Measurements from ENCODE around the gene RRP9. TPM values are rescaled to one million over a fixed set of nuclear protein-coding genes. Genes with fewer than 3 reads are reported as not detected.

RRP9 gene
- total RNA-seq, 1 donor from 2014 or later: 20.6 TPM

DNA sequence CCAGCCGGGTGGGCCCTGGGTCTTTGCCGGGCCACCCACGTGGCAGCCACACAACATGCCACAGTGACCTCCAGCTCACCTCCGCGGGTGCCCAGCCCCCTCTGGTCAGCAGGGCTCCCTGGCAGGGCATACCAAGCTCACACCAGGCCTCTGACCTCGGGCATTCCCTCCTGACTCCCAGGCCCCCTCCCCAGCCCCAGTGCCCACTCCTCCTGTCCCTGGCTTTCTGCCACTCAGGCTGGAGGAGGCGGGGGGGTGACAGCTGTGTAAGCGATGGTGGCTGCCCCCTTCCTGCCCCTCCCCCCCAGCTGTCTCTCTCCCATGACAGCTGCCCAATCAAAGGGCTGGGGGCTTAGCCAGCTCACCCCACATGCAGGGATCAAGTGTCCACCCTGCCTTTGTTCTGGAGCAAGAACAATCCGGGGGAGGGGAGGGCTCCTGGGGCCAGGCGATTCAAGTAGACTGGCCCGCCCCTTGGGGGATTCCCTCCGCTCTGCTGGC is 22.3 kb upstream of the RRP9 start:
- Mint-ChIP-seq H3K36me3 (ENCODE audit: low read depth, unreplicated experiment) (peaks cover under 1% of the 10 kb centered on the region), H3K27ac (ENCODE audit: unreplicated experiment) (no peak overlapping the region), H3K4me3 (ENCODE audit: unreplicated experiment) (no peak overlapping the region), H3K9me3 (ENCODE audit: unreplicated experiment) (no peaks in the 10 kb centered on the region), H3K4me1 (ENCODE audit: unreplicated experiment) (peaks cover 14% of the 10 kb centered on the region), H3K27me3 (ENCODE audit: unreplicated experiment) (peaks cover 18% of the 10 kb centered on the region)
- no peak for DNase-seq (ENCODE audit: low spot score)
- TF ChIP-seq, protein P1, sequence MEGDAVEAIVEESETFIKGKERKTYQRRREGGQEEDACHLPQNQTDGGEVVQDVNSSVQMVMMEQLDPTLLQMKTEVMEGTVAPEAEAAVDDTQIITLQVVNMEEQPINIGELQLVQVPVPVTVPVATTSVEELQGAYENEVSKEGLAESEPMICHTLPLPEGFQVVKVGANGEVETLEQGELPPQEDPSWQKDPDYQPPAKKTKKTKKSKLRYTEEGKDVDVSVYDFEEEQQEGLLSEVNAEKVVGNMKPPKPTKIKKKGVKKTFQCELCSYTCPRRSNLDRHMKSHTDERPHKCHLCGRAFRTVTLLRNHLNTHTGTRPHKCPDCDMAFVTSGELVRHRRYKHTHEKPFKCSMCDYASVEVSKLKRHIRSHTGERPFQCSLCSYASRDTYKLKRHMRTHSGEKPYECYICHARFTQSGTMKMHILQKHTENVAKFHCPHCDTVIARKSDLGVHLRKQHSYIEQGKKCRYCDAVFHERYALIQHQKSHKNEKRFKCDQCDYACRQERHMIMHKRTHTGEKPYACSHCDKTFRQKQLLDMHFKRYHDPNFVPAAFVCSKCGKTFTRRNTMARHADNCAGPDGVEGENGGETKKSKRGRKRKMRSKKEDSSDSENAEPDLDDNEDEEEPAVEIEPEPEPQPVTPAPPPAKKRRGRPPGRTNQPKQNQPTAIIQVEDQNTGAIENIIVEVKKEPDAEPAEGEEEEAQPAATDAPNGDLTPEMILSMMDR (IDR thresholded peaks at IDR 0.05; ENCODE audit: unreplicated experiment): no peak

DNA sequence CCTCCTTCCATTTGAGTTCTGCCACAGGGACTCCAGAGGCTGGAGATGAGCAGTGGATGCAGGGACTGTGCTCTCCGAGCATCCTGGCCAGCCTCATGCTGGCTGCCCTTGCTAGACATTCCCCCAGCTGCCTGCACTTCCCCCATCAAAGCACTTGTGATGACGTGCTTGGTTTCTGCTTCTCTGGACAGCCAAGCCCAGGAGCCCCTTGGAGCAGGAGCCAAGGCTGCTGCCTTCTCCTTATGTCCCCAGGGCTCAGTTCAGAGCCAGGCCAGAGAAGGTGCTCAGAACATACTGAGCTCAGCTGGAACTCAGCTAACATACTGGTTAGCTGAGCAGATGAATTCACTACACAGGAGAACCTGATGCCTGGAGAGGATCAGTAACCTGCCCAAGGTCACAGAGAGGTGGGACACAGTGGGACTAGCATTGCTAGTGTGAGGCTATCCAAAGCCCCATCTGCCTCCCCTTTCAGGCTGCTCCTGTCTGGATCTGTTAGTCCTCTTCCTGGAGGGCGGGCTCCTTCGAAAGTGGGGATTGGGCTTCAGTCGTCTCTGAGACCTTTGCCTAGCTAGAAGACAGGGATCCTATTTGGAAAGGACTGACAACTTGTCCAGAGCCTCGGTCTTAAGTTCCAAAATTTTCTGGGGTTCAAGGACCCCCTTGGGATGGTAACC is 21.3 kb upstream of the RRP9 start:
- TF ChIP-seq, protein P1 (IDR thresholded peaks at IDR 0.05; ENCODE audit: unreplicated experiment): no peak
- Mint-ChIP-seq H3K27ac (ENCODE audit: unreplicated experiment) (no peak overlapping the region), H3K9me3 (ENCODE audit: unreplicated experiment) (no peaks in the 10 kb centered on the region), H3K27me3 (ENCODE audit: unreplicated experiment) (peaks cover 17% of the 10 kb centered on the region), H3K4me3 (ENCODE audit: unreplicated experiment) (no peak overlapping the region), H3K4me1 (ENCODE audit: unreplicated experiment) (peaks cover 9% of the 10 kb centered on the region), H3K36me3 (ENCODE audit: low read depth, unreplicated experiment) (peaks cover 4% of the 10 kb centered on the region)
- no peak for DNase-seq (ENCODE audit: low spot score)

DNA sequence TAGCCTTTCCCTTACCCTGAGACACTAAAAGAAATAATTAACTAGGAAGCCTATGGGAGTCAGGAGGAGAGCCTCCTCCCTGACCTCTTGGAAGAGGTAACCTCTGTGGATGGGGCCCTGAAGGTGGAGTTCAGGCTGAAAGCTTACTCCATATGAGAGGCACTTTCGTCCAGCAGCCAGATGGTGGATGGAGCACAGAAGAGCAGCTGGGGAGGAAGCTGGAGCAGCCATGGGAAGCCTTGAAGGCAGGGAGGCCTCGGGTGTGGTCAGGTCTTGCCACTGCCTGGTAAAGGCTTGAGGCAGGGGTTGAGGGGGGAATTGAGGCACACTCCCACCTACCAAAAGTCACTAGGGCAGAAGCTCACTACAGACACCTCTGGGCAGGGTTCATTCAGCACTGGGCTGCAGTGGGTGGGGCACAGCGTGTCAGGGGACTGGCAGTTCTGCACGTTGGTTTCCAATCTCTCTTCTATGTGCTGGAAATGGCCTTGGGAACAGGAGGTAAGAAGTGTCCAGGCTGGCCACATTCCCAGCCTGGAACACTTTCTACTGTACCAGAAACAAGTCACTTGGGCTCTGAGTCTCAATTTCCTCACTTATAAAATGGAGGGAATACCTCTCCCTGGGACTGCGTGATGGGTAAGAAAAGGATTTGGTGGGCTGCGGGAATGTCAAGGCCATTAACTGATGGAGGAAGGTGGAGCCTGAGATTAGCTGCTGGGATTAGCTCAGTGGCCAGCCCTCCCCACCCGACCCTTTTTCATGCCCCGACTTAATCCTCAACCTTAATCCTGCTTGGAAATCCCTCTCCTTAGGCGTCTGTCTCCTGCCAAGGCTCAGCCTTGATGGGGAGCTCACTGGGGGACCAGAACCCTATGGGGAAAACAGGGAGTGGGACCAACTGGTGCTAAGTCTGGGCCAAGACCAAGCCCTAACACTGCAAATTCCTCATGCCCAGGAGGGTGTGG is 20.2 kb upstream of the RRP9 start:
- peaks cover 9% of the 10 kb centered on the region for H3K4me1 Mint-ChIP-seq (ENCODE audit: unreplicated experiment)
- peaks cover 4% of the 10 kb centered on the region for H3K36me3 Mint-ChIP-seq (ENCODE audit: low read depth, unreplicated experiment)
- TF ChIP-seq, protein P1 (IDR thresholded peaks at IDR 0.05; ENCODE audit: unreplicated experiment): no peak
- H3K4me3 Mint-ChIP-seq (ENCODE audit: unreplicated experiment): no peak overlapping the region
- no peak overlapping the region for H3K27ac Mint-ChIP-seq (ENCODE audit: unreplicated experiment)
- H3K27me3 Mint-ChIP-seq (ENCODE audit: unreplicated experiment): peaks cover 17% of the 10 kb centered on the region
- no peak for DNase-seq (ENCODE audit: low spot score)
- H3K9me3 Mint-ChIP-seq (ENCODE audit: unreplicated experiment): no peaks in the 10 kb centered on the region

DNA sequence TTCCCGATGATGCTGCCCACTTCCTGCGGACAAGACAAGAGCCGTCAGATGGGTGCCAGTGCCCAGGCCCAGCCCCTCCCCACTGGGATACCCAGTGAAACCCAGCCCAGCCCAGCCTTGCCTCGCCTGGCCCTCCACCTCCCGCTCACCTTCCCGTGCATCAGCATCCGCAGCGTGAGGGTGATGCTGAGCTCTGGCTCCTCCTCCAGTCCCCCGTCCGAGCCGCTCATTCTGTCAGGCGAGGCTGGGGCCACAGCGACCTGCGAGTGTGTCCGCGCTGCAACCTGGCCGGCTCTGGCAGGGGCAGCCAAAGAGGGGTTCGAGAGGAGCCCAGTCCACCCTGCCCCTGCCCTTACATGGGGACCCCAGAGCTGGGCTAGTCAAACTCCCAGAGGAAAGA is 19.3 kb upstream of the RRP9 start:
- peaks cover 4% of the 10 kb centered on the region for H3K36me3 Mint-ChIP-seq (ENCODE audit: low read depth, unreplicated experiment)
- H3K4me1 Mint-ChIP-seq (ENCODE audit: unreplicated experiment): peaks cover 9% of the 10 kb centered on the region
- DNase-seq (ENCODE audit: low spot score): no peak
- H3K9me3 Mint-ChIP-seq (ENCODE audit: unreplicated experiment): no peaks in the 10 kb centered on the region
- H3K4me3 Mint-ChIP-seq (ENCODE audit: unreplicated experiment): no peak overlapping the region
- H3K27me3 Mint-ChIP-seq (ENCODE audit: unreplicated experiment): peaks cover 17% of the 10 kb centered on the region
- TF ChIP-seq, protein P1 (IDR thresholded peaks at IDR 0.05; ENCODE audit: unreplicated experiment): no peak
- no peak overlapping the region for H3K27ac Mint-ChIP-seq (ENCODE audit: unreplicated experiment)

Measured in endothelial cell (in vitro differentiated cells).